A549 (cell line): ENCODE data around the gene MRPL19.

Experiments
- CEBPB ChIP-seq, 2 experiments: fragments of >200 bp in 1 of 2; sonication (Bioruptor Twin) in 1 of 2; formaldehyde crosslinking in 1 of 2; IDR thresholded peaks; 2 replicates each; pipeline ENCODE4 v1.6.1; 2012 to 2016
- EP300 ChIP-seq, 2 experiments: fragments of >200 bp; sonication (Bioruptor Twin); formaldehyde crosslinking; IDR thresholded peaks; 2 replicates in 1 of 2; 3 replicates in 1 of 2; pipeline ENCODE4 v1.6.1; 2016 to 2017
- ESRRA ChIP-seq: fragments of 150-350 bp; IDR thresholded peaks from 2 replicates; pipeline ENCODE4 v1.6.1; 2014; ENCODE audit warnings: mild to moderate bottlenecking, low read length, borderline replicate concordance
- FOSB ChIP-seq: fragments of 250-450 bp; sonication (Bioruptor Pico); IDR thresholded peaks from 2 replicates; pipeline ENCODE4 v1.5.0; 2020; ENCODE audit warnings: mild to moderate bottlenecking, moderate library complexity
- MAZ ChIP-seq: fragments of 150-350 bp; IDR thresholded peaks from 2 replicates; pipeline ENCODE4 v1.6.1; 2014; ENCODE audit warnings: antibody characterized with exemption, low read depth, low read length, borderline replicate concordance
- POLR2A ChIP-seq: IDR thresholded peaks from 2 replicates; pipeline ENCODE4 v1.6.1; 2012; ENCODE audit warnings: mild to moderate bottlenecking, low read length
- RAD21 ChIP-seq, 2 experiments: fragments of >200 bp in 1 of 2; sonication (Bioruptor Twin) in 1 of 2; formaldehyde crosslinking in 1 of 2; IDR thresholded peaks in 1 of 2; conservative IDR thresholded peaks in 1 of 2; 2 replicates in 1 of 2; 3 replicates in 1 of 2; pipeline ENCODE4 v1.6.1; 2012 to 2018; ENCODE audit warnings: inconsistent platforms in 1 of 2
- RCOR1 ChIP-seq: fragments of 150-350 bp; IDR thresholded peaks from 2 replicates; pipeline ENCODE4 v1.6.1; 2014; ENCODE audit warnings: antibody characterized with exemption, low read length, low read depth
- TF ChIP-seq, protein P1 (sequence below): fragments of >200 bp; sonication (Bioruptor Twin); formaldehyde crosslinking; IDR thresholded peaks from 3 replicates; pipeline ENCODE4 v1.5.1; 2016
- TF ChIP-seq, protein P2 (sequence below): fragments of 450-650 bp; IDR thresholded peaks from 2 replicates; pipeline ENCODE4 v1.6.1; 2014; ENCODE audit warnings: antibody characterized with exemption
- TF ChIP-seq, protein P3 (sequence below): fragments of 200-600 bp; sonication (generic); IDR thresholded peaks from 2 replicates; pipeline ENCODE4 v1.6.1; 2016; ENCODE audit warnings: antibody characterized with exemption, mild to moderate bottlenecking, moderate library complexity

DNA sequence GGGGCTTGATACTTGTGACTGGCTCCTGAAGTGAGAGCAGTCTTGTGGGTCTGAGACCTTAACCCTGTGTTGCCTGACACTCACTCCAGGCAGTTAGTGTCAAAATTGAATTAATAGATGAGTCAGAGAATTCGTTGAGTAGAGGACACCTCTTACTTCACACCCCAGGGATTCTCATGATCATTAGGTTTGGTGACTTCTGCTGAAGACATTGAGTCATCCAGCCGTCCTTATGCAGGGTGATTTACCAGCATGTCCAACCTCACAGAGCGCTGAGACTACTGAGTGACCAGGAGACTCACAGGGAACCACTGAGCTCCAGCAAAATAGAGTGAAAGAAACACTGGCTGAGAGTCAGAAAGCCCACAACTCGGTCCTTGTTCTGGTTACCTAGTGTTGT is 49.8 kb upstream of the MRPL19 start:
- TF ChIP-seq POLR2A (no peak), ESRRA (no peak), MAZ (no peak), CEBPB (IDR thresholded peaks at IDR 0.05) (no peak), FOSB (CRISPR knock-in tag) (no peak), RAD21 (conservative IDR thresholded peaks at IDR 0.05 in 1 of 2, IDR thresholded peaks at IDR 0.05 in 1 of 2) (no peak), RCOR1 (no peak), EP300 (IDR thresholded peaks at IDR 0.05) (no peak)
- TF ChIP-seq, protein P1, sequence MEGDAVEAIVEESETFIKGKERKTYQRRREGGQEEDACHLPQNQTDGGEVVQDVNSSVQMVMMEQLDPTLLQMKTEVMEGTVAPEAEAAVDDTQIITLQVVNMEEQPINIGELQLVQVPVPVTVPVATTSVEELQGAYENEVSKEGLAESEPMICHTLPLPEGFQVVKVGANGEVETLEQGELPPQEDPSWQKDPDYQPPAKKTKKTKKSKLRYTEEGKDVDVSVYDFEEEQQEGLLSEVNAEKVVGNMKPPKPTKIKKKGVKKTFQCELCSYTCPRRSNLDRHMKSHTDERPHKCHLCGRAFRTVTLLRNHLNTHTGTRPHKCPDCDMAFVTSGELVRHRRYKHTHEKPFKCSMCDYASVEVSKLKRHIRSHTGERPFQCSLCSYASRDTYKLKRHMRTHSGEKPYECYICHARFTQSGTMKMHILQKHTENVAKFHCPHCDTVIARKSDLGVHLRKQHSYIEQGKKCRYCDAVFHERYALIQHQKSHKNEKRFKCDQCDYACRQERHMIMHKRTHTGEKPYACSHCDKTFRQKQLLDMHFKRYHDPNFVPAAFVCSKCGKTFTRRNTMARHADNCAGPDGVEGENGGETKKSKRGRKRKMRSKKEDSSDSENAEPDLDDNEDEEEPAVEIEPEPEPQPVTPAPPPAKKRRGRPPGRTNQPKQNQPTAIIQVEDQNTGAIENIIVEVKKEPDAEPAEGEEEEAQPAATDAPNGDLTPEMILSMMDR: no peak
- TF ChIP-seq, protein P2, sequence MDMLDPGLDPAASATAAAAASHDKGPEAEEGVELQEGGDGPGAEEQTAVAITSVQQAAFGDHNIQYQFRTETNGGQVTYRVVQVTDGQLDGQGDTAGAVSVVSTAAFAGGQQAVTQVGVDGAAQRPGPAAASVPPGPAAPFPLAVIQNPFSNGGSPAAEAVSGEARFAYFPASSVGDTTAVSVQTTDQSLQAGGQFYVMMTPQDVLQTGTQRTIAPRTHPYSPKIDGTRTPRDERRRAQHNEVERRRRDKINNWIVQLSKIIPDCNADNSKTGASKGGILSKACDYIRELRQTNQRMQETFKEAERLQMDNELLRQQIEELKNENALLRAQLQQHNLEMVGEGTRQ: no peak
- TF ChIP-seq, protein P3, sequence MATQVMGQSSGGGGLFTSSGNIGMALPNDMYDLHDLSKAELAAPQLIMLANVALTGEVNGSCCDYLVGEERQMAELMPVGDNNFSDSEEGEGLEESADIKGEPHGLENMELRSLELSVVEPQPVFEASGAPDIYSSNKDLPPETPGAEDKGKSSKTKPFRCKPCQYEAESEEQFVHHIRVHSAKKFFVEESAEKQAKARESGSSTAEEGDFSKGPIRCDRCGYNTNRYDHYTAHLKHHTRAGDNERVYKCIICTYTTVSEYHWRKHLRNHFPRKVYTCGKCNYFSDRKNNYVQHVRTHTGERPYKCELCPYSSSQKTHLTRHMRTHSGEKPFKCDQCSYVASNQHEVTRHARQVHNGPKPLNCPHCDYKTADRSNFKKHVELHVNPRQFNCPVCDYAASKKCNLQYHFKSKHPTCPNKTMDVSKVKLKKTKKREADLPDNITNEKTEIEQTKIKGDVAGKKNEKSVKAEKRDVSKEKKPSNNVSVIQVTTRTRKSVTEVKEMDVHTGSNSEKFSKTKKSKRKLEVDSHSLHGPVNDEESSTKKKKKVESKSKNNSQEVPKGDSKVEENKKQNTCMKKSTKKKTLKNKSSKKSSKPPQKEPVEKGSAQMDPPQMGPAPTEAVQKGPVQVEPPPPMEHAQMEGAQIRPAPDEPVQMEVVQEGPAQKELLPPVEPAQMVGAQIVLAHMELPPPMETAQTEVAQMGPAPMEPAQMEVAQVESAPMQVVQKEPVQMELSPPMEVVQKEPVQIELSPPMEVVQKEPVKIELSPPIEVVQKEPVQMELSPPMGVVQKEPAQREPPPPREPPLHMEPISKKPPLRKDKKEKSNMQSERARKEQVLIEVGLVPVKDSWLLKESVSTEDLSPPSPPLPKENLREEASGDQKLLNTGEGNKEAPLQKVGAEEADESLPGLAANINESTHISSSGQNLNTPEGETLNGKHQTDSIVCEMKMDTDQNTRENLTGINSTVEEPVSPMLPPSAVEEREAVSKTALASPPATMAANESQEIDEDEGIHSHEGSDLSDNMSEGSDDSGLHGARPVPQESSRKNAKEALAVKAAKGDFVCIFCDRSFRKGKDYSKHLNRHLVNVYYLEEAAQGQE: no peak
